ENCODE data around the gene SIGLEC6.

Gene SIGLEC6

GRCh38 chr19:51480590-51480989 lies 50.9 kb downstream of the SIGLEC6 start:
- H3K4me3 ChIP-seq (ENCODE audit: low read depth, low read length) = no peak overlapping the region
- TF ChIP-seq CTCF (IDR thresholded peaks at IDR 0.05; ENCODE audit: low read depth, low read length) = no peak

- H3K4me3 ChIP-seq (ENCODE audit: low read depth, low read length) = no peak overlapping the region
- TF ChIP-seq CTCF (IDR thresholded peaks at IDR 0.05; ENCODE audit: low read depth, low read length) = no peak
Observed at GRCh38 chr19:51479531-51480331, 51.7 kb downstream of the SIGLEC6 start.

GRCh38 chr19:51478381-51479234 lies 52.9 kb downstream of the SIGLEC6 start, which contains the start of gene CEACAM18:
TSS of gene CEACAM18 (plus strand) at chr19:51478539.
- H3K4me3 ChIP-seq (ENCODE audit: low read depth, low read length) = no peak within 1 kb of the TSS
- no peak for TF ChIP-seq CTCF (IDR thresholded peaks at IDR 0.05; ENCODE audit: low read depth, low read length)

GRCh38 chr19:51477344-51477743 lies 54.1 kb downstream of the SIGLEC6 start:
- no peak overlapping the region for H3K4me3 ChIP-seq (ENCODE audit: low read depth, low read length)
- TF ChIP-seq CTCF (IDR thresholded peaks at IDR 0.05; ENCODE audit: low read depth, low read length) = no peak

- no peak for TF ChIP-seq CTCF (IDR thresholded peaks at IDR 0.05; ENCODE audit: low read depth, low read length)
- H3K4me3 ChIP-seq (ENCODE audit: low read depth, low read length) = no peak overlapping the region
Observed at GRCh38 chr19:51476164-51476563, 55.3 kb downstream of the SIGLEC6 start.

GRCh38 chr19:51473009-51473707 lies 58.3 kb downstream of the SIGLEC6 start:
- TF ChIP-seq CTCF (IDR thresholded peaks at IDR 0.05; ENCODE audit: low read depth, low read length) = peak; percentile 45
- H3K4me3 ChIP-seq (ENCODE audit: low read depth, low read length) = no peak overlapping the region

Data from WI38 (cell line).